SK-N-SH (cell line): Measurements from ENCODE around the gene RFT1. TPM values are rescaled to one million over a fixed set of nuclear protein-coding genes. Genes with fewer than 3 reads are reported as not detected.

Source experiments
- CTCF ChIA-PET: fragments of 300-600, 350-600 bp; formaldehyde crosslinking; extraction: SDS; loops from one replicate; lab custom pipeline; 2021; lab: Yijun Ruan, JAX
- POLR2A ChIA-PET: fragments of 350-600 bp; sonication (Branson Sonifier 250); formaldehyde crosslinking; extraction: SDS; loops from one replicate; lab custom pipeline; 2020; ENCODE audit warnings: antibody characterized with exemption, inconsistent platforms; lab: Yijun Ruan, JAX
- DNase-seq: peaks from one replicate; pipeline ENCODE4 v3.0.0; 2012
- H2AFZ ChIP-seq: fragments of 200-600 bp; sonication (generic); 2 replicates; pipeline ENCODE4 v1.8.1; 2016; ENCODE audit warnings: antibody characterized with exemption, mild to moderate bottlenecking, low read depth
- H3F3A ChIP-seq: fragments of 200-600 bp; sonication (generic); replicated peaks from 2 replicates; pipeline ENCODE3; 2016; ENCODE audit warnings: antibody characterized with exemption, mild to moderate bottlenecking; ENCODE audit not compliant: insufficient read depth
- H3K27ac ChIP-seq, 2 experiments: fragments of 200-500 bp in 1 of 2; fragments of 200-600 bp in 1 of 2; sonication (Bioruptor generic) in 1 of 2; sonication (generic), shearing (Covaris generic) in 1 of 2; 2 replicates each; pipeline versions ENCODE4 v1.5.1 to v1.6.1; 2014 to 2016; ENCODE audit warnings: low read depth in 2 of 2, inconsistent platforms in 1 of 2, low read length in 1 of 2, mild to moderate bottlenecking in 1 of 2, mixed read lengths in 1 of 2
- H3K27me3 ChIP-seq: fragments of 200-600 bp; sonication (generic), shearing (Covaris generic); 2 replicates; pipeline ENCODE4 v1.6.1; 2016; ENCODE audit warnings: mixed run types; ENCODE audit not compliant: insufficient read depth
- H3K36me3 ChIP-seq, 2 experiments: fragments of 200-500 bp in 1 of 2; fragments of 200-600 bp in 1 of 2; sonication (Bioruptor generic) in 1 of 2; sonication (generic) in 1 of 2; replicated peaks in 1 of 2; 2 replicates each; pipeline versions ENCODE3 to v1.5.1; 2014 to 2016; ENCODE audit warnings: low read length in 1 of 2, mild to moderate bottlenecking in 1 of 2; ENCODE audit not compliant: insufficient read depth in 2 of 2, control insufficient read depth in 1 of 2
- H3K4me1 ChIP-seq, 2 experiments: fragments of 200-500 bp in 1 of 2; fragments of 200-600 bp in 1 of 2; sonication (Bioruptor generic) in 1 of 2; sonication (generic), shearing (Covaris generic) in 1 of 2; 2 replicates each; pipeline versions ENCODE4 v1.5.1 to v1.6.1; 2014 to 2016; ENCODE audit warnings: low read depth in 1 of 2, low read length in 1 of 2, mixed run types in 1 of 2; ENCODE audit not compliant: insufficient read depth in 2 of 2, control insufficient read depth in 1 of 2
- H3K4me2 ChIP-seq: fragments of 200-600 bp; sonication (generic), shearing (Covaris generic); 2 replicates; pipeline ENCODE4 v1.6.1; 2017; ENCODE audit warnings: mixed run types
- H3K4me3 ChIP-seq, 2 experiments: fragments of 200-500 bp in 1 of 2; fragments of 200-600 bp in 1 of 2; sonication (Bioruptor generic) in 1 of 2; sonication (generic), shearing (Covaris generic) in 1 of 2; 2 replicates each; pipeline versions ENCODE4 v1.5.1 to v1.8.1; 2014 to 2016; ENCODE audit warnings: low read depth in 2 of 2, inconsistent platforms in 1 of 2, low read length in 1 of 2, mild to moderate bottlenecking in 1 of 2, mixed read lengths in 1 of 2, moderate library complexity in 1 of 2
- H3K79me2 ChIP-seq: fragments of 200-600 bp; sonication (generic); 2 replicates; pipeline ENCODE4 v1.8.1; 2017; ENCODE audit warnings: mild to moderate bottlenecking; ENCODE audit not compliant: insufficient read depth
- H3K9ac ChIP-seq: fragments of 200-600 bp; sonication (generic); 2 replicates; pipeline ENCODE4 v1.6.1; 2017; ENCODE audit warnings: mixed run types
- H3K9me2 ChIP-seq: fragments of 200-600 bp; sonication (generic); 2 replicates; pipeline ENCODE4 v1.6.1; 2017; ENCODE audit warnings: mixed run types
- H3K9me3 ChIP-seq: fragments of 200-600 bp; sonication (generic); 2 replicates; pipeline ENCODE4 v1.6.1; 2017; ENCODE audit warnings: mixed run types, mild to moderate bottlenecking, moderate library complexity
- H4K20me1 ChIP-seq: fragments of 200-600 bp; sonication (generic); 2 replicates; pipeline ENCODE4 v1.6.1; 2017; ENCODE audit warnings: mild to moderate bottlenecking, mixed run types; ENCODE audit not compliant: insufficient read depth
- FOSL2 ChIP-seq: IDR thresholded peaks from 2 replicates; pipeline ENCODE4 v1.4.0; 2012; ENCODE audit warnings: low read depth, mild to moderate bottlenecking, moderate library complexity, borderline replicate concordance
- FOXJ3 ChIP-seq: sonication (generic); formaldehyde crosslinking; IDR thresholded peaks from 2 replicates; pipeline ENCODE4 v1.5.1; 2020; ENCODE audit warnings: mild to moderate bottlenecking, missing genetic modification reagents
- JUND ChIP-seq: IDR thresholded peaks from 2 replicates; pipeline ENCODE4 v1.4.0; 2012
- MAX ChIP-seq: IDR thresholded peaks from 2 replicates; pipeline ENCODE4 v1.4.0; 2012; ENCODE audit warnings: low read depth
- MEF2A ChIP-seq: IDR thresholded peaks from 2 replicates; pipeline ENCODE4 v1.4.0; 2012; ENCODE audit warnings: low read depth, borderline replicate concordance
- MXI1 ChIP-seq: IDR thresholded peaks from 2 replicates; pipeline ENCODE4 v1.6.1; 2012; ENCODE audit warnings: mild to moderate bottlenecking, low read depth, low read length, improper control_type of control experiment
- NRF1 ChIP-seq: IDR thresholded peaks from 2 replicates; pipeline ENCODE4 v1.6.1; 2012; ENCODE audit warnings: low read depth, mild to moderate bottlenecking, low read length
- REST ChIP-seq: IDR thresholded peaks from 2 replicates; pipeline ENCODE4 v1.6.1; 2012; ENCODE audit warnings: mild to moderate bottlenecking, low read depth, low read length, moderate library complexity
- RFX5 ChIP-seq: IDR thresholded peaks from 2 replicates; pipeline ENCODE4 v1.6.1; 2012; ENCODE audit warnings: mild to moderate bottlenecking, improper control_type of control experiment, low read length
- SIN3A ChIP-seq: IDR thresholded peaks from 2 replicates; pipeline ENCODE4 v1.6.1; 2012; ENCODE audit warnings: low read depth, mild to moderate bottlenecking, low read length, moderate library complexity, borderline replicate concordance
- TAF1 ChIP-seq: IDR thresholded peaks from 2 replicates; pipeline ENCODE4 v1.6.1; 2012; ENCODE audit warnings: low read depth, mild to moderate bottlenecking, low read length, moderate library complexity, borderline replicate concordance
- TEAD4 ChIP-seq: IDR thresholded peaks from 2 replicates; pipeline ENCODE4 v1.4.0; 2012; ENCODE audit warnings: mild to moderate bottlenecking, borderline replicate concordance; ENCODE audit not compliant: insufficient read depth
- WGBS: methylation state at CpG from one replicate; pipeline ENCODE4 v1.1.6; 2017; ENCODE audit warnings: low lambda C conversion rate; 5-methylcytosine and 5-hydroxymethylcytosine counted together
- polyA plus RNA-seq, 3 experiments: library from polyadenylated mRNA; depleted of rRNA; stranded (reverse); fragments of >200 nt; gene quantifications; 2 replicates each; pipeline ENCODE4 v1.2.3, GENCODE V29; 2012

RFT1 gene
- polyA plus RNA-seq, 1 of the 3 experiments (the other 2 are of a cell fraction), result 13.8 TPM

- Histone ChIP-seq H3K4me1 (peaks cover 0 to 61% of the 10 kb centered on the region in 2 experiments; a peak in 1 of 4 replicates), H3K27ac (no peak overlapping the region; a peak in 1 of 4 replicates), H3K27me3 (no peaks in the 10 kb centered on the region), H3K9me2 (no peaks in the 10 kb centered on the region), H3K79me2 (no peaks in the 10 kb centered on the region), H3K9ac (no peak overlapping the region), H3K4me2 (no peak overlapping the region), H3K36me3 (no peaks in the 10 kb centered on the region), H4K20me1 (0 out of 2 replicates have a peak, but pooled peaks cover 5% of the 10 kb centered on the region), H3F3A (no peaks in the 10 kb centered on the region), H2AFZ (no peak overlapping the region), H3K9me3 (no peaks in the 10 kb centered on the region), H3K4me3 (no peak overlapping the region)
- DNase-seq, result no peak
- CTCF ChIA-PET, result interaction anchor here (0.8 to 4.6 kb wide), 7 partner anchors 10 to 235 kb away, joined by 3 to 23 read pairs (median 3); partner anchors contain the start of gene PRKCD
- whole genome bisulfite sequencing, result 92% methylated on average over 13 of the region's 17 CpGs
- no peak for TF ChIP-seq SIN3A
- TF ChIP-seq FOXJ3 (CRISPR knock-in tag), result no peak
- TF ChIP-seq RFX5, result no peak
- TF ChIP-seq JUND, result no peak
- TF ChIP-seq TAF1, result no peak
- TF ChIP-seq MAX, result no peak
- TF ChIP-seq FOSL2, result no peak
- TF ChIP-seq MEF2A, result no peak
- TF ChIP-seq MXI1, result no peak
- TF ChIP-seq NRF1, result no peak
- TF ChIP-seq REST, result no peak
- no peak for TF ChIP-seq TEAD4
- POLR2A ChIA-PET, result no interaction called here
Observed at GRCh38 chr3:53170325-53171063, 40.3 kb upstream of the RFT1 start.
